NCI-H2227 treated with DMSO at 0.1 percent for 48 hours (cell line): ENCODE measurements around the gene TRIM24.

Experiments used
- DNase-seq: peaks from one replicate; lab custom pipeline; 2025; lab: John Stamatoyannopoulos, UW

TRIM24 gene

DNA sequence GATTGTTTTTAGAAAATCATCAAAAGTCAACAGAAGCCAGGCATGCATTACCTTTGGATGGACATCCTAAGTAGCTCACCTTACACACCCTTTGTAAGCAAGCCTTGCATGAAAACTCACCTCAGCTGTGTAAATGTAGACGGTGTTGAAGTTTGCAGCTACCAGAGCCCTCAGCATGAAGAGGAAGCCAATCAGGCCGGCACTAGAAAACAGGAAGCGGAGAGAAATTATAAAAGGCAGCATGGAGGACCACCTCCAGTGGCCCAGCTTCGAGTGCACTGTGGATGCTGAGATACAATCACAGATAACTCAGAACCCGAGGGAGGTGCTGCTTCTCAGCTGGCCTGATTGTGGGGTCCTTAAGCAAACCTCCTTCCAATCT is 165.8 kb downstream of the TRIM24 start:
- no peak for DNase-seq

DNA sequence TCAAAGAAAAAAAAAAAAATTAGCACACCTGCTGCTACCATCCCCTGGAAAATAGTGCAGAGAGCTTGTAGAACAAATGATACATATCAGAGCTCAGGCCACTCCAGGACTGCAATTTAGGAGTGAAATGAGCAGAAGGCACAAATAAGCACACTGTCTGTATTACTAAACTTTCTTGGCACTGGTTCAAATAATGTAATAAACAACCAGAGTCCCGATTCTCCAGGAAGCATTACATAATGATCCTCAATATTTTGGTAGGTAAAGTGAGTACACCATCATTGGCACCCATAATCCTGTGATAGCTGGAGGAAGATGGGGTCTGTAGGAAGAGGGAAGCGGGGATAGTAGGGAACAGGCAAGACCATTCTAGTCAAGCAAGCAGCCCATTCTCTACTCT is 166.8 kb downstream of the TRIM24 start:
- no peak for DNase-seq

DNA sequence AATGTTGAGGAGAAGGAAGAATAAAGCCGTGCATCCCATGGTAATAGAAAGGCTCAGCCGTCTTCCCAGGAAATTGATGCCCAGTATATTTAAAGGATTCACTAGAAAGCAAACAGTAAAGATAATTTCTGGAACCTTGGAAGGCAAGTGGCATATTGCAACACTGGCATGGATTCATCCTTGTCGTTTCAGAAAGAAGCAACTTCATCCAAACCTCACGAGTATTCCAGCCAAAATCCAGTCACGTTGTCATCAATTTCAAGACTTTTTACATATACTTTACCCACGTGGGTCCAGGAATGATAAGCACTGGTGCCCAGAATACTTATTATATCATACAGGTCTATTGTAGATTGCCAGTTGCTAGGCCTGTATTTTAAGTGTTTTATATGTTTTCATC is 167.3 kb downstream of the TRIM24 start:
- DNase-seq = no peak

DNA sequence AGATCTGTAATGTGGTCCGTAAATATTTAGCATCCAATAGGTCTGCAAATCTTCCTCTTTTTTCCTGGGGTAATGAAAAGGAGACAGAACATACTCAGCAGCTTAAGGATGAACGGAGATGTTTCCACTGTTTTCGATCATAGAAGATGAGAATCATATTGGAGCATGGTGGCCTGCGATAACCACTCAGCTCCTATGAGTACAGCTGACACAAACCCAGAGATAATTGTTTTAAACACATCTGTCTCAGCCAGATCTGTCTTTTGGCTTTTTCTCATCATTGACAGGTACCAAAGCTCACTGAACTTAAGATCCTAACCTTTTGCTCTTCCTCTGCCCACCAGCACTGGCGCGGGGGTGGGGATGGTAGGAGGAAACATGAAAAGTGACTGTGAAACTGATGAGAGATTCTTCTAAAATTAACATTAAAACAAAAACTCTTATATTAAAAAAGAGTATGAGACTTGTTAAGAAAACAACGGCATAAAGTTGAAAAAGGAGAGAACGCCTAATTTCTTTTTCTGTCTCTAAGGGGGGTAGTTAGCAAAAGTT is 170.1 kb downstream of the TRIM24 start:
- no peak for DNase-seq

DNA sequence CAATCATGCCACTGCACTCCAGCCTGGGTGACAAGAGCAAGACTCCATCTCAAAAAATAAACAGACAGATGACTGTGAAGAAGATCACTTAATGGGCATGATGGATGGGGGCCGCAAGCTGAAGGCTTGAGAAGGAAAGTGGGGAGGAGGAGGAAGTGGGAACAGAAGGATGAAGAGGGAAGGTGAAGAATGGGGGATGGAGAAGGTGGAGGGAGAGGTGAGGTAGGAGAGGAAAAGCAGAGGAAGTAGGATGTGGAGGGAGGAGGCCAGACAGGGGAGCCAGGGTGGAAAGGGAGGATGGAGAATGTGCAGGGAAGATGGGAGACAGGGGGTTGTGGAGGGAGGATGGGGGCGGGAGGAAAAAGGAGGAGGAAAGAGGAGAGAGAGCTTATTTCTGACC is 172.3 kb downstream of the TRIM24 start:
- DNase-seq = no peak

DNA sequence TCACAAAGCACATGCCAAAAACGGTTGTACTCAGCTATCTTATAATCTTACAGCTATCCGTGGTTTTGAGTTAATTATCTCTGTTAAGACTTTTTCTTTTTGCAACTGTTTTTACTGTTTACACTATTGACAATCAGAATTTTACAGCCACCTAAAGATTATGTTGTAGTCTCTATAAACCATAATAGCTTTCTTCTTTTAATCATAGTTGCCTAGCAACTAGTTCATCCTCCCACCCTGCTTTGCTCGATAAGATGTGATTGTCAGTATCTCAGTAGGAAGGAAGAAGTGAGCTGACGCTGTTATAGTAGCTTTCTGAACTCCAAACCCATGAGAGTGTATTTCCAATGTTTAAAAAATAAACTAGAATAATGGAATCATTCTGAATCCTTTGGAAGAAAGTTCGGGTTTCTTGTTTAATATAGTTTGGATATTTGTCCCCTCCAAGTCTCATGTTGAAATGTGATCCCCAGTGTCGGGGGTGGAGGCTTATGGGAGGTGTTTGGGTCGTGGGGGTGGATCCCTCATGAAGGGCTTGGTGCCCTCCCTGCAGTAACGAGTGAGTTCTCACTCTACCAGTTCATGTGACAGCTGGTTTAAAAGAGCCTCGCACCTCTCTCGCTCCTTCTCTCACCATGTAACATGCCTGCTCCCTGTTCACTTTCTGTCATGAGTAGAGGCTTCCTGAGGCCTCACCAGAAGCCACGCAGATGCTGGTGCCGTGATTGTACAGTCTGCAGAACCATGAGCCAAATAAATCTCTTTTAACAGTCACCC is 173.0 kb downstream of the TRIM24 start:
- no peak for DNase-seq
